ENCODE measurements around the gene OBSCN.

The OBSCN gene

GRCh38 chr1:228207851-228208821 lies at the start of gene OBSCN:
Gene OBSCN (plus strand): TSS chr1:228208044. CDS start chr1:228211784, 3,740 bp downstream.
- no peak for DNase-seq (ENCODE audit: low read depth)

GRCh38 chr1:228158151-228159007 lies 49.5 kb upstream of the OBSCN start:
- DNase-seq (ENCODE audit: low read depth), result no peak

- DNase-seq (ENCODE audit: low read depth), result no peak
These were observed 48.7 kb upstream of the OBSCN start for GRCh38 chr1:228159008-228159665.

GRCh38 chr1:228160201-228160761 lies 47.6 kb upstream of the OBSCN start:
- DNase-seq (ENCODE audit: low read depth), result no peak

GRCh38 chr1:228161362-228161761 lies 46.5 kb upstream of the OBSCN start:
- DNase-seq (ENCODE audit: low read depth), result no peak

GRCh38 chr1:228161866-228162265 lies 46.0 kb upstream of the OBSCN start:
- no peak for DNase-seq (ENCODE audit: low read depth)

- DNase-seq (ENCODE audit: low read depth), result no peak
These were observed 45.4 kb upstream of the OBSCN start for GRCh38 chr1:228162286-228163006.

GRCh38 chr1:228163007-228163753 lies 44.7 kb upstream of the OBSCN start:
- DNase-seq (ENCODE audit: low read depth), result no peak

GRCh38 chr1:228163776-228164519 lies 43.9 kb upstream of the OBSCN start:
- DNase-seq (ENCODE audit: low read depth), result no peak

- DNase-seq (ENCODE audit: low read depth), result no peak
These were observed 43.1 kb upstream of the OBSCN start for GRCh38 chr1:228164561-228165371.

- DNase-seq (ENCODE audit: low read depth), result peak; percentile 99
These were observed 42.3 kb upstream of the OBSCN start, which contains the start of gene IBA57 for GRCh38 chr1:228165372-228166169. Gene IBA57 (plus strand): TSS chr1:228165804. CDS start chr1:228165817, 13 bp downstream.

GRCh38 chr1:228166170-228166936 lies 41.5 kb upstream of the OBSCN start:
- peak; percentile 74 for DNase-seq (ENCODE audit: low read depth)

- no peak for DNase-seq (ENCODE audit: low read depth)
These were observed 39.1 kb upstream of the OBSCN start for GRCh38 chr1:228168563-228169270.

GRCh38 chr1:228169345-228169744 lies 38.5 kb upstream of the OBSCN start:
- DNase-seq (ENCODE audit: low read depth), result no peak

GRCh38 chr1:228170666-228171065 lies 37.2 kb upstream of the OBSCN start:
- DNase-seq (ENCODE audit: low read depth), result no peak

- DNase-seq (ENCODE audit: low read depth), result no peak
These were observed 36.5 kb upstream of the OBSCN start for GRCh38 chr1:228171221-228171891.
